ENCODE results near the gene GPHA2.
A peak's percentile ranks its signal among the peaks of the same experiment; 100 is the strongest.

GPHA2 gene

DNA sequence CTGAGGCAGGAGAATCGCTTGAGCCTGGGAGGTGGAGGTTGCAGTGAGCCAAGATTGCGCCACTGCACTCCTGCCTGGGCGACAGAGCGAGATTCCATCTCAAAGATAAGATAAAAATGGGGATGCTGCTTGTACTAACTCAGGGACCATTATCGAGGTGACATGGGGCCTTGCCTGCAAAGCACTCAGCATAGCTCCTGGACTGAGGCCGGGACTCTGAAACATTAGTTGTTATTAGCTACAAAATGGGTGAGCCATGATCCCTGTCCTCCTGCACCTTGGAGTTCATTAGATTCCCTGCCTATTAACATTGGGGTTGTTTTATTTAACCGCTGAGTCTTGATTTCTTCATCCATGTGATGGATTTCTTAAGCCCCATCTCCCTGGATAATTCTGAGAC is 6.1 kb downstream of the GPHA2 start:
- no peak for DNase-seq

GRCh38 chr11:64928957-64929356 is 6.7 kb downstream of the GPHA2 start:
- DNase-seq = no peak

DNA sequence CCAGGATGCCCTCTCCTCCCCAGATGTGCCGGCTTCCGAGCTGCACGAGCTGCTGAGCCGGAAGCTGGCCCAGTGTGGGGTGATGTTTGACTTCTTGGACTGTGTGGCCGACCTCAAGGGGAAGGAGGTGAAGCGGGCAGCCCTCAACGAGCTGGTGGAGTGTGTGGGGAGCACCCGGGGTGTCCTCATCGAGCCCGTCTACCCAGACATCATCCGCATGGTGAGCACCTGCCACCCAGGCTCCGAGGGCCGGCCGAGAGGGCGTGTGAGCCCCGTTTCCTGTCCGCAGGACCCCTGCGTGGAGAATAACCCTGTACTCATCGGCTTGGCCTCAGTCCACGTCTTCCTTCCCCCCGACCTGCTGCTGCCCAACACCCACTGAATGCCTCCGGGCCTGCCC is 9.0 kb downstream of the GPHA2 start:
- no peak for DNase-seq

- DNase-seq = no peak
Measured at GRCh38 chr11:64925536-64926436, 9.9 kb downstream of the GPHA2 start.

DNA sequence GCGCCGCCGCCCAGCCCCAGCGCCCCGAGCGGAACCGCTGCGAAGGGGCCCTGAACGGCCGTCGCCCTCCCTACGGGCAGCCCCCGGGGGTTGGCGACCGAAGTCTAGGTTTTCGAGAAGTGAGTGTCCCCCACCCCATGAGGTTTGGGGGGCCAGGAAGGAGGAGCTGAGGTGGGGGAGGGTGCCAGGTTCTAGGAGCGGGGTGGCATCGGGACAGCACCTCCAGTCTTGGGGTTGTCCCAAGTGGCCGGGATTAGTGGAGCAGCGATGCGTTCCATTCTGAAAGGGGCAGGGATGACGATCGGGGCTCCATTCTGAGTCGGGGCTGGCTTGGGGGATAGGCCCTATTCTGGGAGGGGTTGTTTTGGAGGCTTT is 10.8 kb downstream of the GPHA2 start:
- peak in 1 of 2 experiments; percentile 50 for DNase-seq

DNA sequence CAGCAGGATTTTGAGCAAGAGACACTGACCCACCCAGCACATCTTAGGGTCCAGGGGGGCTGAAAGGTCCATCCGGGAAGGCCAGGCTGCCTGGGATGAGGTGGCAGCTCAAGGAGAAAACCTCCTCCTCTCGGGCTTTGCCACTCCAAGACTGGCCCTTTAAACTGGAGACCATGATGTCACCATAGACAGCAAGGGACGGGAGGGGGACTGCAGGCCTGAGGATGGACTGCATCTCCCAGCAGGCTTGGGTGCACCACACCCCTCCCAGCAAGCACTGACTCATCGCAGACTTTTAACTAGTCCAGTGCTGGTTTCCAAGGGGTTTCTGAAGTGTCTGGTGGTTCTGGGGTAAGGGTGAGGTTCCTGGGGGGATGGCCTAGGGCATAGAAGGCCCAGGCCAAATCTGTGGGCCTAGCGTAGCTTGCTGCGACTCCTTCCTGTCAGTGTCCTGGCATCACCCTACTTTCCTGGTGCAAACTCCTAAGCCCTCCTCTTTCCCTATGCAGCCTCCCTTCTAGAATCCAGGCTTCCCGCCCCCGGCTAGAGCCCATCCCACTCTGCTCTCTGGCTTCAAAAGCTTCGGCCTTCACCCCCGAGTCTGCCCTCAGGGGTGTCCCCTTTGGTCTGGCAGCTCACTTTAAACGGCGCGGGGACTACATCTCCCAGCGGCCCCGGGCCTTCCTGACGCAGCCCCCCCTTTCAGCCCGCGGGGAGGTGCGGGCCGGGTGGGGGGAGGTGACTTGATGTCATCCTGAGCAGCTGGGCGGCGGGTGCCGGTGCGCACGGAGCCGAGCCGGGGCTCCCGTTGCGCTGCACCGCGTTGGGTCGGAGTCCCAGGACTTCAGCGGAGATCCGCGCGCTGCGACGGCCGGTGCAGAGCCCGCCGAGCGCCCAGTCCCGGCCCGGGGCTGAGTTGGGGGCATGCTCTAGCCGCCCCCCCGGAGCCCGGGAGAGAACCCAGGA is 11.5 kb downstream of the GPHA2 start, which contains the start of gene PPP2R5B:
Gene PPP2R5B, plus strand, starts transcription at position 746 of the 966 bp plus-strand sequence. CDS start 1,046 bp downstream, outside the sequence.
- DNase-seq = peak; percentile 87 to 95

- no peak for DNase-seq
Measured at GRCh38 chr11:64923151-64923661, 12.5 kb downstream of the GPHA2 start.

GRCh38 chr11:64921384-64921783 is 14.3 kb downstream of the GPHA2 start:
- no peak for DNase-seq

DNA sequence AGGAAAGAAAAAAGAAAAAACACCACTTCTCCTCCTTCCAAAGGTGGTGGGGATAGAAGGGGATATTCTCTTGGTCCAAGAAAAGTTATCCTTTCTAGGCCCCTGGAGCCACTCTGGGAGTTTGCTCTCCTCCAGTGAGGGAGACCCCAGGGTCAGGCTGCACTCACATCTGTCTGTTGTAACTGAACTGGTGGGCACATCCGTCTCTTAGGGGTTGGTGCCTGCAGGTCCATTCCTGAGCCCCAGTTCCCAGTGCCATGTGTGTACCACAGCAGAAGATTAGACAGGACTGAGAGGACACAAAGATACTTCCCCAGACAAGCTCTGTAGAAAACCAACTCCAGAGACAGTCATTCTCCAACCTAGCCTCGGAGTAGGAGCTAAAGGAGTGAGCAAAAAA is 15.6 kb downstream of the GPHA2 start:
- DNase-seq = no peak

DNA sequence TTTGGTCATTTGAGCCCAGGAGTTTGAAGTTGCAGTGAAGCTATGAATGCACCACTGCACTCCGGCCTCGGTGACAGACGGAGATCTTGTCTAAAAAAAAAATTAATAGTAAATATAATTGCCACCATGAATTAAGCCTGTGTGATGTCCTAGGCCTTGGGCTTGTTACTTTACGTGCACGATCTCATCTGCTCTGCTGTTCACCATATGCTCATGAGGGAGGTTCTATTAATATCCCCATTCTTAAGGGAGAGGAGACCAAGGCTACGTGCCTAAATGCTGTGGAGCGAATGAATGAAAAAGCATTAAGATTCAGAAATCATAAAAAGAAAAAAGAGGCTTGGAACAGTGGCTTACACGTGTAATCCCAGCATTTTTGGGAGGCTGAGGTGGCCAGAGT is 16.1 kb downstream of the GPHA2 start:
- no peak for DNase-seq

DNA sequence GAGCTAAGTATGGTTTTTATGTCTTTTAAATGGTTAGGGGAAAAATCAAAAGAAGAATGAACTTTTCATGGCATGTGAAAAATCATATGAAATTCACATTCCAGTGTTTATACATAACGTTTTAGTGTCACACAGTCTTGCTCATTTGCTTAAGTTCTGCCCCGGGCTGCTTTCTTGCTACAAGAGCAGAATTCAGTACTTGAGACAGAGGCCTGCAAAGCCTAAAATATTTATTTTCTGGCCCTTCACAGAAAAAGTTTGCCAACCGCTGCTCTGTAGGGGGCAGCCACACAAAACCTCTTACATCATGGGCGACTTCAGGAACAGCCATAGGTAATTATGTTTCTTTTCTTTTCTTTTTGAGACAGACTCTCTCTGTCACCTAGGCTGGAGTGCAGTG is 17.7 kb downstream of the GPHA2 start:
- no peak for DNase-seq

GRCh38 chr11:64917663-64917995 is 18.1 kb downstream of the GPHA2 start:
- no peak for DNase-seq

- peak; percentile 100 for DNase-seq
Measured at GRCh38 chr11:64916775-64917662, 18.7 kb downstream of the GPHA2 start, which contains the start of gene ATG2A. Gene ATG2A, minus strand, starts transcription at chr11:64917209. Its CDS starts 74 bp downstream, at chr11:64917135.

DNA sequence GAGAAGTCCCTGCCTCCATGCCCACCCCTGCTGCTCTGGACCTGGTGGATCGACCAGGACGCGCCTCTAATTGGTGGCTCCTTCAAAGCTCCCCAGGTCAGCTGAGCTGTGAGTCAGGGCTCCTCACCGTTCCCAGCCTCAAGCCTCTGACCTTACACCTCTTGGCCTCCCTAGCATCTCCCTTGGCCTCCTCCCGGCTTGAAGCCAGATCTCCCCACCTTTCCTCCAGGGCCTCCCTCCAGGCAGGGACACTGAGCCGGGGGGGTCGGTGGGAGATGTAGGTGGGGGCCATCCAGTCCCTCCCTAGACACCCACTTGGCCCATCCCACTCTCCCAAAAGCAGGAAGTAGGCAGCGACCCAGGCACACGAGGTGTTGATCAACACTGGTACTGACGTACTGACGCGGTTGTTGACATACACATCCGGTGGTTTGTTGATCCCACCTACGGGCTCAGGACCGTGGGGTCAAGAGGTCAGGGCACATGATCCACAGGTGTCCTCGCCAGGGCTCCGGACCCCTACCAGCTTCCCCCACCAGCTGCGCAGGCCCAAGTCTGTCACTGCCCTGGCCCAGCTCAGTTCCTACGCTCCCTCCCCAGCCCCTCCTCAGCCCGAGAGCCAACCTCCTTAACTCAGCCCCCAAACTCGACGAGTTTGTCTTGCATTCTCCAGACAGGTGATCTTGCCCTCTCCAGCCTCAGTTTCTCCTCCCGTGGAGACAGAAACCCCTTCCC is 19.5 kb downstream of the GPHA2 start:
- DNase-seq = peak in 1 of 2 experiments; percentile 34

DNA sequence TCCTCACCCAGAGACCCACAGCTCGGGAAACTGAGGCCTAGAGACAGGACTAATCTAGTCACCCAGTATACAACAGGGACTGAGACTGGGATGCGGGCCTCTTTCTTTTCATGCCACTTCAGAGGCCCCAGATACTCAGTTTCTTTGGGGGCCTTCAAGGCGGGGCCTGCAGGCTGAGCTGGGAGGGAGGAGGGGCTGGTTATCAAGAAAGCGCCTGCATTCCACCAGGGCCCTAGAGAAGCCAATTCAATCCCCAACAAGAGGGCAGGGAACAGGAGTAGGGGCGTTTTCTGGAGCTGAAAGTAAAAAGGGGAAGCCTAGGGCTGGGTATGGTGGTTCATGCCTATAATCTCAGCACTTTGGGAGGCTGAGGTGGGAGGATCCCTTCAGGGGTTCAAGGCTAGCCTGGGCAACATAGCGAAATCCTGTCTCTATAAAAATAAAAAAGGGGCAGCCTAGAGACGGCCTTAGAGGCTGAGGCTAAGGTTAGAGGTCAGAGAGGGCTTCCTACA is 20.3 kb downstream of the GPHA2 start:
- DNase-seq = no peak

DNA sequence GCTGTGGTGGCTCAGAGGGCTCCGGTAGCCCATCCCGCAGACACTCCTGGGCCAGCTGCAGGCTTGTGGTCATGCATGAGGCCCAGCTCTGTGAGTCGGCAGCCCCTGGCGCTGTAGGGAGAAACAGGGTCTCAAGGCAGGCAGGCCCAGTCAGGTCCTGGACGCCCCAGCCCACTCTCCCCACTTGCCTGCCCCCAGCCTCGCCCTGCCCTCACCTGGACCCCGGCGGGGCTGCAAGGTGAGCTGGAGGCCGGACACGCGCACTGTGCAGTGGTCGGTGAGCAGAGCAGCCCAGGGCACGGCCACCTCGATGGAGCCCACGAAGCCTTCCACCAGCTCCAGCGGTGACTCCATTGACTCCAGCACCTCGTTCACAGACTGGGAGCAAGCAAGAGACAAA is 21.6 kb downstream of the GPHA2 start:
- DNase-seq = no peak

DNA sequence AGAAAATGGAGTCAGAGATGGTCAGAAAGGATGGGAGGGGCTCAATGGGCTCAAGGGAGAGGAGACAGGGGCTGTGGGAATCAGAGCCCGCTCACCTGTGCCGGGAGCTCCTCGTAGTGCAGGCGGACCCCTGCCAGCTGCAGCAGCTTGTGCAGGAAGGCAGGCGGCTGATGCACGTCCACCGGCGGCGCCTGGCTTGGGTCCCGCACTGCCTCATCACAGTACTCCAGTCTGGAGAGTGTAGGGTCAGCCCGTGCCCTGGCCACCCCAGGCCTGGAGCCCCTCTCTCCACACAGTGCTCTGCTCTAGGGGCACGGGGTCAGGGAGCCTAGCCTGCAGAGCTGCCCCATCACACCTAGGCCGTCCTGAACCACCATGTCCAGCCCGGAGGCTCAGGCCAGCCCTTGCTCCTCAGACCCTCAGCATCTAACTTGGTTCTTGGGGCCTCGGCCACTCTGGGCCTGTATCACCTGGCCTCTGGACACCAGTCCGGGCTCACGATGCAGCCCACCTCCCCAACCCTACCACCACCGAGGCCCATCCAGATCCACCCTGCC is 22.4 kb downstream of the GPHA2 start:
- no peak for DNase-seq

GRCh38 chr11:64911689-64912088 is 24.0 kb downstream of the GPHA2 start:
- DNase-seq = no peak

DNA sequence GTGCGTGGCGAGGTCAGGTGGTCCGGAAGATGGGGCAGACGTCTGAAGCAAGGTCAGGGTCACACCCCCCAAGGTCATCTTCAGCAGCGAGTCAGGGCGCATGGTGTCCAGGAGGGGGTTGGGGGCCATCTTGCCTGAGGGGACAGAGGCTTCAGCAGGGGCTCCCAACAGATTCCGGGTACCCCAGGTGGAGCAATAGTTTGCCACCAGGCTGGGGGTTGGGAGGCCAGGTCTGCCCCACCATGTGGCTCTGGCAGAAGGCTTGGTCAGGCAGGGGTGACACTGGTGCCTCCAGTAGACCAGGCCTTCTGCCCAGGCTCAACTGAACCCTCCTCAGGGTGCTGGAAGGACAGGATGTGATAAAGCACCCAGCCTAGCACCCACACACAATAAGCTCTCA is 24.6 kb downstream of the GPHA2 start:
- no peak for DNase-seq

DNA sequence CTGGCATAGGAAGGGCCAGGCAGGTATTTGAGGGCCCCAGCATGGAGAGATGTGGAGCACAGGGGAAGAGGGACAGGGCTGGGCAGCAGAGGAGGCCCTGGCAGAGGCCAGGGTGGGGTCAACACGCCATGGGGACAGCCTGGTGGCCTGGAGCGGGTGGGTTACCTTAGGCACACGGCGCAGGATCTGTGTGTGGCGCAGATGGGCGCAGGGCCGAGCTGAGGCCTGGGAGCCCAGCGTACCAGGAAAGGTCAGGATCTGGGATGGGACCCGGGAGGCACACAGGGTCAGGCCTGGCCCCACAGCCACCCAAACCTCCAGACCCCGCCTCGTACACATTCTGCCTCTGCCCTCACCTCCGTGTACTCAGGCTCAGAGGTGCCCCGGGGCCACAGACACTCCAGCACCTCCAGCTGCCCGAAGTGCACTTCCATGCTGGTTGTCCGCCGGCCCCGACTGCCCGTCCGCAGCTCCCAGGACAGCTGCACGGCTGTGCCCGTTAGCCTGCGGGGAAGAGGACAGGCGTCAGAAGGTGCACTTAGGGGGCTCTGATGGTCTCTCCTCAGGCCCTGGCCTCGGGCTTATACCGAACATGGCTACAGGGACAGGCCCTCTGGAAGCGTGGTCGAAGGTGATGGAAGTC is 25.1 kb downstream of the GPHA2 start:
- no peak for DNase-seq

Data from NCI-H526 (cell line).